Esophagus muscularis mucosa (tissue), 4 donors: ENCODE results near the gene PPP1R12B. TPM values are rescaled to one million over a fixed set of nuclear protein-coding genes. Genes with fewer than 3 reads are reported as not detected.
"Not testable (repeated sequence)": the region's sequence is repeated elsewhere in the genome, so short reads cannot be mapped to it uniquely, and the experiment has no call there.

Experiments
- DNase-seq: peaks from one replicate; pipeline ENCODE4 v3.0.0-alpha.2; 2017; ENCODE audit errors: extremely low spot score
- H3K27ac ChIP-seq, 4 donors: fragments of 200-600 bp; sonication (generic); replicated peaks in 1 of 4; 1 replicate in 3 of 4; 2 replicates in 1 of 4; pipeline ENCODE4 v1.5.1; 2016 to 2019; ENCODE audit warnings: mild to moderate bottlenecking in 1 of 4
- H3K27me3 ChIP-seq, 4 donors: fragments of 200-600 bp; sonication (generic); one replicate each; pipeline versions ENCODE4 v1.5.1 to v1.6.0; 2016 to 2019
- H3K36me3 ChIP-seq, 4 donors: fragments of 200-600 bp; sonication (generic); one replicate each; pipeline ENCODE4 v1.5.1; 2016 to 2019
- H3K4me1 ChIP-seq, 4 donors: fragments of 200-600 bp; sonication (generic); one replicate each; pipeline ENCODE4 v1.5.1; 2016 to 2019
- H3K4me3 ChIP-seq, 4 donors: fragments of 200-600 bp; sonication (generic); 1 replicate in 2 of 4; 2 replicates in 2 of 4; pipeline ENCODE4 v1.5.1; 2016 to 2019; ENCODE audit warnings: mild to moderate bottlenecking in 4 of 4, moderate library complexity in 1 of 4
- H3K9me3 ChIP-seq, 4 donors: fragments of 200-600 bp; sonication (generic); 1 replicate in 3 of 4; 2 replicates in 1 of 4; pipeline ENCODE4 v1.5.1; 2016 to 2019
- CTCF ChIP-seq, 3 experiments: fragments of 200-600 bp in 2 of 3; fragments of 450-650 bp in 1 of 3; sonication (generic) in 2 of 3; IDR thresholded peaks; one replicate each; pipeline ENCODE4 v1.5.1; 2017 to 2019; ENCODE audit warnings: antibody characterized with exemption in 3 of 3, mild to moderate bottlenecking in 2 of 3, moderate library complexity in 1 of 3
- EP300 ChIP-seq: sonication (generic); formaldehyde crosslinking; IDR thresholded peaks from one replicate; pipeline ENCODE4 v1.6.1; 2017; ENCODE audit warnings: antibody characterized with exemption
- POLR2A ChIP-seq: fragments of 450-650 bp; IDR thresholded peaks from one replicate; pipeline ENCODE4 v1.6.1; 2017; ENCODE audit warnings: antibody characterized with exemption, moderate library complexity, mild to moderate bottlenecking, low read depth
- POLR2AphosphoS5 ChIP-seq, 2 donors: sonication (generic); formaldehyde crosslinking; IDR thresholded peaks; one replicate each; pipeline ENCODE4 v1.6.1; 2017; ENCODE audit warnings: antibody characterized with exemption in 2 of 2
- WGBS: methylation state at CpG from one replicate; pipeline ENCODE4 v1.1.5; 2018; 5-methylcytosine and 5-hydroxymethylcytosine counted together
- intact Hi-C: fragments of 100-400 bp; cut with DNase I; formaldehyde crosslinking; loops from one replicate; pipeline ENCODE4 v1.15.1; 2023
- total RNA-seq, 4 donors: library from RNA; depleted of rRNA; stranded (reverse); fragments of >200 nt; gene quantifications; one replicate each; pipeline versions ENCODE4 v1.1.0 to v1.2.1, GENCODE V29; 2016

The PPP1R12B gene
- total RNA-seq, 4 donors from 2014 or later: 692 to 1,262 (median 949) TPM

- peaks cover 2 to 8% (median 3%) of the 10 kb centered on the region in 4 donors for H3K4me1 ChIP-seq
- H3K4me3 ChIP-seq: no peak overlapping the region
- intact Hi-C loops: no loop called here
- no peak overlapping the region for H3K27ac ChIP-seq
- TF ChIP-seq POLR2AphosphoS5 (IDR thresholded peaks at IDR 0.05) (no peak), POLR2A (no peak), CTCF (IDR thresholded peaks at IDR 0.05) (no peak), EP300 (no peak)
- no peak for DNase-seq
- peaks cover 0 to 31% (median 4%) of the 10 kb centered on the region in 4 donors for H3K27me3 ChIP-seq
- no peaks in the 10 kb centered on the region for H3K9me3 ChIP-seq
- 72% methylated on average over 3 of the region's 6 CpGs for WGBS
- no peaks in the 10 kb centered on the region for H3K36me3 ChIP-seq
These were observed 282.0 kb downstream of the PPP1R12B start for GRCh38 chr1:202630541-202630940.

GRCh38 chr1:202631076-202631923 lies 282.8 kb downstream of the PPP1R12B start:
- Histone ChIP-seq H3K27me3 (peaks cover 0 to 35% (median 4%) of the 10 kb centered on the region in 4 donors), H3K27ac (no peak overlapping the region), H3K4me3 (no peak overlapping the region), H3K36me3 (no peaks in the 10 kb centered on the region), H3K4me1 (peaks cover 0 to 3% (median 0%) of the 10 kb centered on the region in 4 donors), H3K9me3 (no peaks in the 10 kb centered on the region)
- intact Hi-C loops: no loop called here
- 71% methylated on average over 8 of the region's 11 CpGs for WGBS
- TF ChIP-seq EP300 (no peak), POLR2A (no peak), CTCF (IDR thresholded peaks at IDR 0.05) (no peak), POLR2AphosphoS5 (IDR thresholded peaks at IDR 0.05) (no peak)
- DNase-seq: no peak

- no peak for DNase-seq
- TF ChIP-seq POLR2AphosphoS5 (IDR thresholded peaks at IDR 0.05) (no peak), POLR2A (no peak), CTCF (IDR thresholded peaks at IDR 0.05) (no peak), EP300 (no peak)
- Histone ChIP-seq H3K4me3 (no peak overlapping the region), H3K27ac (no peak overlapping the region), H3K27me3 (peaks cover 0 to 43% (median 4%) of the 10 kb centered on the region in 4 donors), H3K4me1 (no peaks in the 10 kb centered on the region), H3K9me3 (no peaks in the 10 kb centered on the region), H3K36me3 (no peaks in the 10 kb centered on the region)
- intact Hi-C loops: no loop called here
- WGBS: 86% methylated on average over 10 of the region's 10 CpGs
These were observed 283.7 kb downstream of the PPP1R12B start for GRCh38 chr1:202632241-202632640.

- H3K27ac ChIP-seq, intact Hi-C loops, H3K4me3 ChIP-seq, H3K9me3 ChIP-seq, H3K4me1 ChIP-seq, H3K36me3 ChIP-seq, DNase-seq: not testable (repeated sequence)
- WGBS: 61% methylated on average over 3 of the region's 3 CpGs
- peaks cover 0 to 47% (median 2%) of the 10 kb centered on the region in 4 donors for H3K27me3 ChIP-seq
These were observed 287.7 kb downstream of the PPP1R12B start for GRCh38 chr1:202636171-202636570.

GRCh38 chr1:202637321-202638018 lies 289.0 kb downstream of the PPP1R12B start:
- H3K27ac ChIP-seq, H3K36me3 ChIP-seq, H3K9me3 ChIP-seq, H3K4me1 ChIP-seq, H3K4me3 ChIP-seq, intact Hi-C loops, DNase-seq: not testable (repeated sequence)
- 85% methylated on average over 12 of the region's 16 CpGs for WGBS
- peaks cover under 1 to 52% (median 7%) of the 10 kb centered on the region in 4 donors for H3K27me3 ChIP-seq
